WTC11 (cell line): Measurements from ENCODE around the gene PCSK9.
"Not testable (repeated sequence)": the region's sequence is repeated elsewhere in the genome, so short reads cannot be mapped to it uniquely, and the experiment has no call there.

Source experiments
- ELF4 ChIP-seq: sonication (generic); formaldehyde crosslinking; IDR thresholded peaks from 2 replicates; pipeline ENCODE4 v1.8.1; 2022; ENCODE audit warnings: low read depth, mild to moderate bottlenecking, moderate library complexity, missing genetic modification reagents
- TP53 ChIP-seq: sonication (generic); formaldehyde crosslinking; IDR thresholded peaks from 2 replicates; pipeline ENCODE4 v1.8.1; 2023; ENCODE audit warnings: mild to moderate bottlenecking, missing genetic modification reagents

DNA sequence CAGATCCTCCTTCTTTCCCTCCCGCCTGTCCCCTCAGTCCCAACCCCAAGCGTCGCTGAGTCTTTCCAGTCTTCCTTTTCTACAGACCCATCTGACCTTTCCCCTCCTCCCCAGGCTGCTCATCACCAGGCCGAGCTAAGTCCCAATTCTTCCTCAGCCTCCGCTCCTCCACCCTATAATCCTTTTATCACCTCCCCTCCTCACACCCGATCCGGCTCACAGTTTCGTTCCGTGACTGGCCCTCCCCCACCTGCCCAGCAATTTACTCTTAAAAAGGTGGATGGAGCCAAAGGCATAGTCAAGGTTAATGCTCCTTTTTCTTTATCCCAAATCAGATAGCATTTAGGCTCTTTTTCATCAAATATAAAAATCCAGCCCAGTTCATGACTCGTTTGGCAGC, 15.2 kb upstream of the PCSK9 start:
- TF ChIP-seq ELF4 (CRISPR knock-in tag); TP53: not testable (repeated sequence)
